Measurements from ENCODE around the gene STK31.
"Not testable (repeated sequence)": the region's sequence is repeated elsewhere in the genome, so short reads cannot be mapped to it uniquely, and the experiment has no call there.

Gene STK31

GRCh38 chr7:23864973-23865372 lies 155.0 kb downstream of the STK31 start:
- no peaks in the 10 kb centered on the region for H4K20me1 ChIP-seq (ENCODE audit: insufficient read depth, low read length, poor library complexity, severe bottlenecking)
- no peak for TF ChIP-seq EZH2phosphoT487 (IDR thresholded peaks at IDR 0.05; ENCODE audit: borderline replicate concordance)
- no peak for TF ChIP-seq CTCF (conservative IDR thresholded peaks at IDR 0.05; ENCODE audit: low read length)
- peaks cover 19% of the 10 kb centered on the region for H3K4me1 ChIP-seq (ENCODE audit: insufficient read depth, low read length, poor library complexity, severe bottlenecking)
- H2AFZ ChIP-seq (ENCODE audit: low read length): no peak overlapping the region
- no peaks in the 10 kb centered on the region for H3K36me3 ChIP-seq (ENCODE audit: insufficient read depth, low read length)
- H3K9me3 ChIP-seq (ENCODE audit: insufficient read depth, low read depth, low read length): no peaks in the 10 kb centered on the region
- H3K4me3 ChIP-seq (ENCODE audit: low read length, poor library complexity, severe bottlenecking): no peak overlapping the region
- no peaks in the 10 kb centered on the region for H3K9me2 ChIP-seq (replicated peaks; ENCODE audit: low read depth, low read length)
- no peaks in the 10 kb centered on the region for H3K27me3 ChIP-seq (ENCODE audit: insufficient read depth, low read length, poor library complexity, severe bottlenecking)
- H3K9ac ChIP-seq (ENCODE audit: low read depth, low read length, poor library complexity, severe bottlenecking): no peak overlapping the region
- H3F3A ChIP-seq (ENCODE audit: low read depth): no peaks in the 10 kb centered on the region
- no peaks in the 10 kb centered on the region for H3K79me2 ChIP-seq (ENCODE audit: insufficient read depth, low read length)
- H3K4me2 ChIP-seq (ENCODE audit: low read depth, low read length, poor library complexity, severe bottlenecking): peak overlapping the region; percentile 9

- Histone ChIP-seq H3K9ac (ENCODE audit: low read depth, low read length, poor library complexity, severe bottlenecking) (no peak overlapping the region), H3K9me2 (replicated peaks; ENCODE audit: low read depth, low read length) (no peaks in the 10 kb centered on the region), H4K20me1 (ENCODE audit: insufficient read depth, low read length, poor library complexity, severe bottlenecking) (no peaks in the 10 kb centered on the region), H3K27me3 (ENCODE audit: insufficient read depth, low read length, poor library complexity, severe bottlenecking) (no peaks in the 10 kb centered on the region), H3K9me3 (ENCODE audit: insufficient read depth, low read depth, low read length) (no peaks in the 10 kb centered on the region), H3K4me1 (ENCODE audit: insufficient read depth, low read length, poor library complexity, severe bottlenecking) (peaks cover 28% of the 10 kb centered on the region), H3F3A (ENCODE audit: low read depth) (no peaks in the 10 kb centered on the region), H3K79me2 (ENCODE audit: insufficient read depth, low read length) (no peaks in the 10 kb centered on the region), H3K4me2 (ENCODE audit: low read depth, low read length, poor library complexity, severe bottlenecking) (peak overlapping the region; percentile 3), H2AFZ (ENCODE audit: low read length) (no peak overlapping the region; the same call in none of the 2 replicates), H3K36me3 (ENCODE audit: insufficient read depth, low read length) (no peaks in the 10 kb centered on the region), H3K4me3 (ENCODE audit: low read length, poor library complexity, severe bottlenecking) (no peak overlapping the region)
- no peak for TF ChIP-seq EZH2phosphoT487 (IDR thresholded peaks at IDR 0.05; ENCODE audit: borderline replicate concordance)
- no peak for TF ChIP-seq CTCF (conservative IDR thresholded peaks at IDR 0.05; ENCODE audit: low read length)
Observed at GRCh38 chr7:23873306-23873705, 163.3 kb downstream of the STK31 start.

GRCh38 chr7:23876526-23876925 lies 166.5 kb downstream of the STK31 start:
- H3K4me3 ChIP-seq (ENCODE audit: low read length, poor library complexity, severe bottlenecking); H3K9me2 ChIP-seq (replicated peaks; ENCODE audit: low read depth, low read length); H2AFZ ChIP-seq (ENCODE audit: low read length); H3K27me3 ChIP-seq (ENCODE audit: insufficient read depth, low read length, poor library complexity, severe bottlenecking); H3K36me3 ChIP-seq (ENCODE audit: insufficient read depth, low read length); H3K79me2 ChIP-seq (ENCODE audit: insufficient read depth, low read length); H4K20me1 ChIP-seq (ENCODE audit: insufficient read depth, low read length, poor library complexity, severe bottlenecking); H3K9ac ChIP-seq (ENCODE audit: low read depth, low read length, poor library complexity, severe bottlenecking); H3F3A ChIP-seq (ENCODE audit: low read depth); H3K9me3 ChIP-seq (ENCODE audit: insufficient read depth, low read depth, low read length); H3K4me2 ChIP-seq (ENCODE audit: low read depth, low read length, poor library complexity, severe bottlenecking): not testable (repeated sequence)
- H3K4me1 ChIP-seq (ENCODE audit: insufficient read depth, low read length, poor library complexity, severe bottlenecking): peaks cover 30% of the 10 kb centered on the region
